Fibroblast of lung (primary cell): Measurements from ENCODE around the gene NRDC.

Experiments used
- CTCF ChIP-seq, 2 donors: IDR thresholded peaks in 1 of 2; conservative IDR thresholded peaks in 1 of 2; 1 replicate in 1 of 2; 2 replicates in 1 of 2; pipeline ENCODE4 v1.5.1; 2011 to 2012; ENCODE audit warnings: low read length in 2 of 2, control low read depth in 1 of 2, inconsistent platforms in 1 of 2, low read depth in 1 of 2, mild to moderate bottlenecking in 1 of 2
- EZH2 ChIP-seq: IDR thresholded peaks from 2 replicates; pipeline ENCODE4 v1.5.1; 2012; ENCODE audit warnings: low read length, control low read depth, mild to moderate bottlenecking; ENCODE audit errors: missing control alignments

- TF ChIP-seq CTCF (conservative IDR thresholded peaks at IDR 0.05 in 1 of 2, IDR thresholded peaks at IDR 0.05 in 1 of 2; ENCODE audit: low read depth in 1 of 2, low read length in 2 of 2) (no peak), EZH2 (no peak)
Measured at GRCh38 chr1:51776408-51776807, 102.1 kb downstream of the NRDC start.
